Vagina (tissue), 2 donors: ENCODE data around the gene ACSL1.

ENCODE experiments used
- POLR2A ChIP-seq, 2 donors: fragments of 450-650 bp; IDR thresholded peaks; one replicate each; pipeline ENCODE4 v1.6.1; 2017; ENCODE audit warnings: antibody characterized with exemption in 2 of 2, mild to moderate bottlenecking in 2 of 2, moderate library complexity in 2 of 2
- POLR2AphosphoS5 ChIP-seq, 2 donors: sonication (generic); formaldehyde crosslinking; IDR thresholded peaks; one replicate each; pipeline ENCODE4 v1.9.0; 2017; ENCODE audit warnings: antibody characterized with exemption in 2 of 2, mild to moderate bottlenecking in 2 of 2, low read depth in 1 of 2; ENCODE audit not compliant: insufficient read depth in 1 of 2
- TF ChIP-seq, protein P1 (sequence below), 3 experiments: fragments of 450-650 bp in 2 of 3; fragments of 200-600 bp in 1 of 3; sonication (generic) in 1 of 3; IDR thresholded peaks; one replicate each; pipeline ENCODE4 v1.5.1; 2017 to 2019; ENCODE audit warnings: antibody characterized with exemption in 3 of 3, mild to moderate bottlenecking in 2 of 3, moderate library complexity in 2 of 3

GRCh38 chr4:184873054-184873453, 47.3 kb upstream of the ACSL1 start:
- TF ChIP-seq, protein P1, sequence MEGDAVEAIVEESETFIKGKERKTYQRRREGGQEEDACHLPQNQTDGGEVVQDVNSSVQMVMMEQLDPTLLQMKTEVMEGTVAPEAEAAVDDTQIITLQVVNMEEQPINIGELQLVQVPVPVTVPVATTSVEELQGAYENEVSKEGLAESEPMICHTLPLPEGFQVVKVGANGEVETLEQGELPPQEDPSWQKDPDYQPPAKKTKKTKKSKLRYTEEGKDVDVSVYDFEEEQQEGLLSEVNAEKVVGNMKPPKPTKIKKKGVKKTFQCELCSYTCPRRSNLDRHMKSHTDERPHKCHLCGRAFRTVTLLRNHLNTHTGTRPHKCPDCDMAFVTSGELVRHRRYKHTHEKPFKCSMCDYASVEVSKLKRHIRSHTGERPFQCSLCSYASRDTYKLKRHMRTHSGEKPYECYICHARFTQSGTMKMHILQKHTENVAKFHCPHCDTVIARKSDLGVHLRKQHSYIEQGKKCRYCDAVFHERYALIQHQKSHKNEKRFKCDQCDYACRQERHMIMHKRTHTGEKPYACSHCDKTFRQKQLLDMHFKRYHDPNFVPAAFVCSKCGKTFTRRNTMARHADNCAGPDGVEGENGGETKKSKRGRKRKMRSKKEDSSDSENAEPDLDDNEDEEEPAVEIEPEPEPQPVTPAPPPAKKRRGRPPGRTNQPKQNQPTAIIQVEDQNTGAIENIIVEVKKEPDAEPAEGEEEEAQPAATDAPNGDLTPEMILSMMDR (IDR thresholded peaks at IDR 0.05) = no peak
- TF ChIP-seq POLR2AphosphoS5 (IDR thresholded peaks at IDR 0.05; ENCODE audit: insufficient read depth in 1 of 2, low read depth in 1 of 2) = no peak
- no peak for TF ChIP-seq POLR2A (IDR thresholded peaks at IDR 0.05)
